Vagina (tissue), 2 donors: ENCODE data around the gene P3H2.

Source experiments
- CTCF ChIP-seq, 3 experiments: fragments of 450-650 bp in 2 of 3; fragments of 200-600 bp in 1 of 3; sonication (generic) in 1 of 3; IDR thresholded peaks; one replicate each; pipeline ENCODE4 v1.5.1; 2017 to 2019; ENCODE audit warnings: antibody characterized with exemption in 3 of 3, mild to moderate bottlenecking in 2 of 3, moderate library complexity in 2 of 3
- POLR2AphosphoS5 ChIP-seq, 2 donors: sonication (generic); formaldehyde crosslinking; IDR thresholded peaks; one replicate each; pipeline ENCODE4 v1.9.0; 2017; ENCODE audit warnings: antibody characterized with exemption in 2 of 2, mild to moderate bottlenecking in 2 of 2, low read depth in 1 of 2; ENCODE audit not compliant: insufficient read depth in 1 of 2

- TF ChIP-seq POLR2AphosphoS5 (IDR thresholded peaks at IDR 0.05; ENCODE audit: insufficient read depth in 1 of 2, low read depth in 1 of 2) (no peak), CTCF (IDR thresholded peaks at IDR 0.05) (no peak)
Measured at GRCh38 chr3:190121383-190121782, 686 bp upstream of the P3H2 start.
